ENCODE measurements around the gene MAIP1.

MAIP1 gene

DNA sequence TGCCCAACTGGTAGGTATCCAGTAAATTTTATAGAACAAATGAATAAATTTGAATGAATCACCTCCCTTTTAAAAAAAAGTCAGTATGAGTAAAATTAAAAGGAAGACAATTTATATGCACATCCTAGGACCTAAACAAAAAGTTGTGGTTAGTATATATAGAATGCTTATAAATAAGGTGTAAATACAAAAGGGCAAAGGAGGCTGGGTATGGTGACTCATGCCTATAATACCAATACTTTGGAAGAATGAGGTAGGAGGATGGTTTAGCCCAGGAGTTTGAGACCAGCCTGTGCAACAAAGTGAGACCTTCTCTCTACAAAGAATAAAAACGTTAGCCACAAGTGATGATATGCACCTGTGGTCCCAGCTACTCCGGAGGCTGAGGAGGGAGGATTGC, 31.5 kb upstream of the MAIP1 start:
- no peaks in the 10 kb centered on the region for H3K9me3 ChIP-seq (ENCODE audit: control insufficient read depth, low read length)
- no peak overlapping the region for H3K4me3 ChIP-seq (ENCODE audit: extremely low read depth, insufficient read depth, low read length, poor library complexity, severe bottlenecking)
- no peak overlapping the region for H3K27ac ChIP-seq (ENCODE audit: low read depth, low read length, severe bottlenecking)
- H3K4me1 ChIP-seq (ENCODE audit: control insufficient read depth, insufficient read depth, low read length, poor library complexity, severe bottlenecking): peaks cover 8% of the 10 kb centered on the region
- WGBS, 2 experiments (ENCODE audit: insufficient coverage in 2 of 2): 100% methylated on average over 2 of the region's 2 CpGs
- H3K36me3 ChIP-seq (ENCODE audit: control insufficient read depth, insufficient read depth, low read length): peaks cover 37% of the 10 kb centered on the region

DNA sequence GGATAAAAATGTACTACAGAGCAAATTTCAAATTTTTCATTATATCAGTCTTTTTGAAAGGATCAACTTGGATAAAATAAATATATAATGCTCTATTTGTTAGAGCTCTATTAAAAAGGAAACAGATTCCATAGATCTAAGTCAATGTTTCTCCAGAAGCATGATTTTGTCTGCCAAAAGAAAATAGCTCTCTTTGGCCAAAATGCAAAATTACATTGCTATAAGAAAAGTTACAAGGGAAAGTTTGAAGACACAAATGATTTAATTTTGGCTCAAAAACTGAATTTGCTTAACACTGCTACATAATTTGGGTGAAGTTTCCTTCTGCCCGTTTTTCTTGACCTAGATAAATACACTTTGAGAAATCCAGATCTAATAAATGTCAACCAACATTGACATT, 28.6 kb upstream of the MAIP1 start:
- no peaks in the 10 kb centered on the region for H3K9me3 ChIP-seq (ENCODE audit: control insufficient read depth, low read length)
- H3K4me1 ChIP-seq (ENCODE audit: control insufficient read depth, insufficient read depth, low read length, poor library complexity, severe bottlenecking): peaks cover 8% of the 10 kb centered on the region
- no peak overlapping the region for H3K4me3 ChIP-seq (ENCODE audit: extremely low read depth, insufficient read depth, low read length, poor library complexity, severe bottlenecking)
- H3K36me3 ChIP-seq (ENCODE audit: control insufficient read depth, insufficient read depth, low read length): peaks cover 35% of the 10 kb centered on the region
- no CpG with 5 or more reads among the region's 1 CpG for WGBS, 2 experiments (ENCODE audit: insufficient coverage in 2 of 2)
- H3K27ac ChIP-seq (ENCODE audit: low read depth, low read length, severe bottlenecking): no peak overlapping the region

GRCh38 chr2:199928226-199928625, 27.2 kb upstream of the MAIP1 start:
- H3K36me3 ChIP-seq (ENCODE audit: control insufficient read depth, insufficient read depth, low read length): peaks cover 43% of the 10 kb centered on the region
- H3K9me3 ChIP-seq (ENCODE audit: control insufficient read depth, low read length): no peaks in the 10 kb centered on the region
- WGBS, 2 experiments (ENCODE audit: insufficient coverage in 2 of 2): 46 to 58% methylated on average over 2 of the region's 2 CpGs
- H3K4me3 ChIP-seq (ENCODE audit: extremely low read depth, insufficient read depth, low read length, poor library complexity, severe bottlenecking): no peak overlapping the region
- H3K4me1 ChIP-seq (ENCODE audit: control insufficient read depth, insufficient read depth, low read length, poor library complexity, severe bottlenecking): peaks cover under 1% of the 10 kb centered on the region
- H3K27ac ChIP-seq (ENCODE audit: low read depth, low read length, severe bottlenecking): no peak overlapping the region

GRCh38 chr2:199928626-199929025, 26.8 kb upstream of the MAIP1 start:
- peaks cover 43% of the 10 kb centered on the region for H3K36me3 ChIP-seq (ENCODE audit: control insufficient read depth, insufficient read depth, low read length)
- no peak overlapping the region for H3K4me3 ChIP-seq (ENCODE audit: extremely low read depth, insufficient read depth, low read length, poor library complexity, severe bottlenecking)
- H3K27ac ChIP-seq (ENCODE audit: low read depth, low read length, severe bottlenecking): no peak overlapping the region
- H3K4me1 ChIP-seq (ENCODE audit: control insufficient read depth, insufficient read depth, low read length, poor library complexity, severe bottlenecking): no peaks in the 10 kb centered on the region
- no peaks in the 10 kb centered on the region for H3K9me3 ChIP-seq (ENCODE audit: control insufficient read depth, low read length)

GRCh38 chr2:199929262-199929661, 26.1 kb upstream of the MAIP1 start:
- H3K9me3 ChIP-seq (ENCODE audit: control insufficient read depth, low read length): no peaks in the 10 kb centered on the region
- no CpG with 5 or more reads among the region's 2 CpGs for WGBS, 2 experiments (ENCODE audit: insufficient coverage in 2 of 2)
- H3K36me3 ChIP-seq (ENCODE audit: control insufficient read depth, insufficient read depth, low read length): peaks cover 43% of the 10 kb centered on the region

DNA sequence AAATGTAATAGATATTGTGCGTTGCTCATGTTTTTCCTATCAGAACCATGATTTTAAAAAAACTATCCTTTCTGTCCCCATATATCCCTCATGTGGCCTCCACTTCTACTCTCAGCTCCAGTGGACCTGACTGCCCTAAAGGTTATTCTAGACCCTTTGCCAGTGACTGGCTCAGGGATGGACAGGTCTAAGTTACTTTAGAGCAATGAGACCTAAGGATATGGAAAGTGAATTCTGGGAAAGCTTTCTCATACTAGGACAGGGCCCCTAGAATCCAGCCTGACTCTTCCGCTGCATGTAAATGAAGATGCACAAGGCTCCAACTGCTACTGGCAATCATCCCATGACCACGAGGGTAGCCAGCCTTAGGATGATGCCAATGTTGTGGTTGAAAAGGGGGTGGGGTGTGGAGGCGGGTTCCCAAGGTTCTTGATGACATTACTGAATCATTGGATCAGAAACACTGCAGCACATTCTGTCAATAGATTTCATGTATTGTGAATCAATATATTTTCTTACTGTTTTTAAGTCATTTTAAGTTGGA, 23.0 kb upstream of the MAIP1 start:
- no peaks in the 10 kb centered on the region for H3K4me1 ChIP-seq (ENCODE audit: control insufficient read depth, insufficient read depth, low read length, poor library complexity, severe bottlenecking)
- peaks cover 36% of the 10 kb centered on the region for H3K36me3 ChIP-seq (ENCODE audit: control insufficient read depth, insufficient read depth, low read length)
- WGBS, 2 experiments (ENCODE audit: insufficient coverage in 2 of 2): 100% methylated on average over 1 to 2 of the region's 4 CpGs
- H3K4me3 ChIP-seq (ENCODE audit: extremely low read depth, insufficient read depth, low read length, poor library complexity, severe bottlenecking): no peak overlapping the region
- H3K27ac ChIP-seq (ENCODE audit: low read depth, low read length, severe bottlenecking): no peak overlapping the region
- H3K9me3 ChIP-seq (ENCODE audit: control insufficient read depth, low read length): no peaks in the 10 kb centered on the region

More at GRCh38 chr2:199929262-199929661, 26.1 kb upstream of the MAIP1 start:
- Histone ChIP-seq H3K27ac (ENCODE audit: low read depth, low read length, severe bottlenecking) (no peak overlapping the region), H3K4me3 (ENCODE audit: extremely low read depth, insufficient read depth, low read length, poor library complexity, severe bottlenecking) (no peak overlapping the region), H3K4me1 (ENCODE audit: control insufficient read depth, insufficient read depth, low read length, poor library complexity, severe bottlenecking) (no peaks in the 10 kb centered on the region)

DNA sequence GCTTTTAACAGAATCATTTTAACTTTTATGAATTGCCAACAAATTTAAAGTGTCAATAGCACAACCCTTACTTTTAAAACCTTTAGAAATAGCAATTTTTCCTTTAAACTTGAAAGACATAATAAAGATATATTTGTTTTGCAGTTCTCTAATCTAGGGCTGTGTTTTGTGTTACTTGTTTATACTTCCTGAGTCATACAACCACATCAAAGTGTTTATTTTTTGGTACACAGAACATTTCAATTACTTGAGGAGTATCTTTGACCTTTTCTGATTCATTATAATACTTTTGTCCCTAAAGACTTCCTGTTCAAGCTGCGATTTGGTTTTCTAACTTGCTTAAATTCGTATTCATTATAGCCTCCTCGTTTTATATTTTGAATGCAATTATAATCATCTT, 21.9 kb upstream of the MAIP1 start:
- no CpG with 5 or more reads among the region's 3 CpGs for WGBS, 2 experiments (ENCODE audit: insufficient coverage in 2 of 2)
- Histone ChIP-seq H3K9me3 (ENCODE audit: control insufficient read depth, low read length) (no peaks in the 10 kb centered on the region), H3K4me1 (ENCODE audit: control insufficient read depth, insufficient read depth, low read length, poor library complexity, severe bottlenecking) (no peaks in the 10 kb centered on the region), H3K4me3 (ENCODE audit: extremely low read depth, insufficient read depth, low read length, poor library complexity, severe bottlenecking) (no peak overlapping the region), H3K36me3 (ENCODE audit: control insufficient read depth, insufficient read depth, low read length) (peaks cover 42% of the 10 kb centered on the region), H3K27ac (ENCODE audit: low read depth, low read length, severe bottlenecking) (peak overlapping the region; percentile 4)

DNA sequence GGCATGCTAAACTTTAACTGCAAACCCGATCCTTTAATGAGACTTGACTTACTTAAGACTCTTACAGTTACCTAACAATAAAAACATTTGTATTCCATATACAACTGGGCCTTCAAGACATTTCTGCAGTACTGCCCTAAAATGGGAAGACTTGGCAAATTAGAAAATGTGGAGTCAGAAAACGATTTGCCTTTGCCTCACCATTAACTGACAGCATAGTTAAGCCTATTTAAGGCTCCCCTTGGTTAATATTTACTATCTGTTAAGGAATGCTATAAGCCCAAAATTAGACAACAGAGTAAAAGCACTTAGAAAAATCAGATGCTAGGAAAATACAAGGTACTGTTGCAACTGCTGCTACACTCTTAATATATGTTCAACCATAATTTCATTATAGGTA, 18.8 kb upstream of the MAIP1 start:
- WGBS, 2 experiments (ENCODE audit: insufficient coverage in 2 of 2): 100% methylated on average over 1 of the region's 2 CpGs
- Histone ChIP-seq H3K9me3 (ENCODE audit: control insufficient read depth, low read length) (no peaks in the 10 kb centered on the region), H3K36me3 (ENCODE audit: control insufficient read depth, insufficient read depth, low read length) (peaks cover 41% of the 10 kb centered on the region)

GRCh38 chr2:199940373-199940772, 15.0 kb upstream of the MAIP1 start:
- no peak overlapping the region for H3K27ac ChIP-seq (ENCODE audit: low read depth, low read length, severe bottlenecking)
- H3K36me3 ChIP-seq (ENCODE audit: control insufficient read depth, insufficient read depth, low read length): peaks cover 46% of the 10 kb centered on the region
- no peaks in the 10 kb centered on the region for H3K4me1 ChIP-seq (ENCODE audit: control insufficient read depth, insufficient read depth, low read length, poor library complexity, severe bottlenecking)
- H3K9me3 ChIP-seq (ENCODE audit: control insufficient read depth, low read length): no peaks in the 10 kb centered on the region
- 90 to 93% methylated on average over 2 of the region's 2 CpGs for WGBS, 2 experiments (ENCODE audit: insufficient coverage in 2 of 2)
- no peak overlapping the region for H3K4me3 ChIP-seq (ENCODE audit: extremely low read depth, insufficient read depth, low read length, poor library complexity, severe bottlenecking)

More for the DNA sequence above, 18.8 kb upstream of the MAIP1 start:
- H3K4me3 ChIP-seq (ENCODE audit: extremely low read depth, insufficient read depth, low read length, poor library complexity, severe bottlenecking): no peak overlapping the region
- H3K27ac ChIP-seq (ENCODE audit: low read depth, low read length, severe bottlenecking): no peak overlapping the region
- H3K4me1 ChIP-seq (ENCODE audit: control insufficient read depth, insufficient read depth, low read length, poor library complexity, severe bottlenecking): no peaks in the 10 kb centered on the region

DNA sequence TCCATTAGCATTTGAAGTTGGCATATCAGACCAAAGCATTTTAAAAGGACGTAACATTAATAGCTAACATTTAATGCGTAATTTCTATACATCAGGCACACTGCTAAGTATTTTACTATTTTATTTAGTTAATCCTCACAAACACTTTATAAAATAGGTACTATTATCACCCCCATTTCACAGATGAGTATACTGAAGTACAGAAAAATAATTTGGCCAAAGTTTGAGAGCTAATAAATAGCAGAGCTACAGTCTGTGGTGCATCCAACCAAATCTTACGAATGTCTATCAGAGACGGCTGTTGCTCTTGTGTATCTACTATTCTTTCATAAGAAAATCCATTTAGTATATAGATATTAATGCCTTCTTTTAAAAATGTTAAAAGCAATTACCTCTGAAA, 12.0 kb upstream of the MAIP1 start:
- Histone ChIP-seq H3K4me3 (ENCODE audit: extremely low read depth, insufficient read depth, low read length, poor library complexity, severe bottlenecking) (no peak overlapping the region), H3K4me1 (ENCODE audit: control insufficient read depth, insufficient read depth, low read length, poor library complexity, severe bottlenecking) (no peaks in the 10 kb centered on the region), H3K27ac (ENCODE audit: low read depth, low read length, severe bottlenecking) (no peak overlapping the region), H3K36me3 (ENCODE audit: control insufficient read depth, insufficient read depth, low read length) (peaks cover 60% of the 10 kb centered on the region), H3K9me3 (ENCODE audit: control insufficient read depth, low read length) (no peaks in the 10 kb centered on the region)
- WGBS, 2 experiments (ENCODE audit: insufficient coverage in 2 of 2): no CpG with 5 or more reads among the region's 4 CpGs

DNA sequence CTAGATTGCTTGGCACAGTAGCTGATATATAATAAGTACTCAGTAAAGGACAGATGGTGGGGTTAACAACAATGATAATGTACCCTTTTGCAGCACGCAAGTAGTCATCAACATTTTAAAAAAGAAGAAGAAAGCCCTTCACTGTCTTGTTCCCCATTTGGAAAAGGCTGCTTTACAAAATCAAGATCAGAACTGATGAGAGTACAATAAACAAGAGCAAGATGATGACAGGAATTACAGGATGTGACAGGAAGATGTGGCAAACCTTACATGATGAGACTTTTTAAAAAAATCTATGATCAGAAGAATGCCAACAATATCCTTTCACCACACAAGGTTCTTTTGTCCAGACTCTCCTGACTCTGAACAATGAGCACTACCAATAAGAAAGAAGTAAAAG, 9.2 kb upstream of the MAIP1 start:
- no peak overlapping the region for H3K4me3 ChIP-seq (ENCODE audit: extremely low read depth, insufficient read depth, low read length, poor library complexity, severe bottlenecking)
- H3K9me3 ChIP-seq (ENCODE audit: control insufficient read depth, low read length): no peaks in the 10 kb centered on the region
- H3K27ac ChIP-seq (ENCODE audit: low read depth, low read length, severe bottlenecking): no peak overlapping the region
- WGBS, 2 experiments (ENCODE audit: insufficient coverage in 2 of 2): 80% methylated on average over 1 of the region's 1 CpG; no CpG with 5 or more reads in 1 of the 2 experiments
- H3K36me3 ChIP-seq (ENCODE audit: control insufficient read depth, insufficient read depth, low read length): peaks cover 65% of the 10 kb centered on the region
- no peaks in the 10 kb centered on the region for H3K4me1 ChIP-seq (ENCODE audit: control insufficient read depth, insufficient read depth, low read length, poor library complexity, severe bottlenecking)

Data from mesodermal cell (in vitro differentiated cells).